ENCODE measurements around the gene OR10A6. TPM values are rescaled to one million over a fixed set of nuclear protein-coding genes. Genes with fewer than 3 reads are reported as not detected.

The OR10A6 gene
- total RNA-seq, 1 experiment from 2014 or later, result not detected

- intact Hi-C loops (cut with micrococcal nuclease), result no loop called here
- Mint-ChIP-seq H3K27ac (ENCODE audit: low read depth, unreplicated experiment) (peak overlapping the region; percentile 90), H3K9me3 (ENCODE audit: unreplicated experiment) (no peaks in the 10 kb centered on the region), H3K4me3 (ENCODE audit: unreplicated experiment) (no peak overlapping the region), H3K4me1 (ENCODE audit: insufficient read depth, unreplicated experiment) (peaks cover 29% of the 10 kb centered on the region), H3K36me3 (ENCODE audit: insufficient read depth, unreplicated experiment) (no peaks in the 10 kb centered on the region), H3K27me3 (ENCODE audit: insufficient read depth, unreplicated experiment) (no peaks in the 10 kb centered on the region)
- no peak for DNase-seq (ENCODE audit: unreplicated experiment)
- BruUV-seq (replicated peaks), result no TSS peak
- ChIA-PET POLR2A (interaction anchor here (1.3 to 2.8 kb wide), 2 partner anchors 11 to 80 kb away, joined by 7 to 9 read pairs; partner anchors contain the start of gene EIF3F), CTCF (interaction anchor here (3.3 to 9.7 kb wide), 3 partner anchors 11 to 78 kb away, joined by 14 to 98 read pairs (median 94); partner anchors contain the start of gene EIF3F)
- no peak for TF ChIP-seq CTCF (IDR thresholded peaks at IDR 0.05; ENCODE audit: unreplicated experiment)
Observed at GRCh38 chr11:7907121-7907520, 23.9 kb downstream of the OR10A6 start.

GRCh38 chr11:7906481-7906880, 24.6 kb downstream of the OR10A6 start:
- CTCF ChIA-PET, result interaction anchor here (0.6 to 9.7 kb wide), 5 partner anchors 10 to 1675 kb away, joined by 4 to 98 read pairs (median 14); partner anchors contain the start of gene EIF3F
- BruUV-seq (replicated peaks), result TSS peak; percentile 75
- H3K36me3 Mint-ChIP-seq (ENCODE audit: insufficient read depth, unreplicated experiment), result no peaks in the 10 kb centered on the region
- DNase-seq (ENCODE audit: unreplicated experiment), result no peak
- H3K27me3 Mint-ChIP-seq (ENCODE audit: insufficient read depth, unreplicated experiment), result no peaks in the 10 kb centered on the region
- intact Hi-C loops (cut with micrococcal nuclease), result no loop called here
- H3K4me3 Mint-ChIP-seq (ENCODE audit: unreplicated experiment), result peak overlapping the region; percentile 39
- peaks cover 29% of the 10 kb centered on the region for H3K4me1 Mint-ChIP-seq (ENCODE audit: insufficient read depth, unreplicated experiment)
- no peaks in the 10 kb centered on the region for H3K9me3 Mint-ChIP-seq (ENCODE audit: unreplicated experiment)
- TF ChIP-seq CTCF (IDR thresholded peaks at IDR 0.05; ENCODE audit: unreplicated experiment), result no peak
- POLR2A ChIA-PET, result interaction anchor here (1.3 to 2.8 kb wide), 3 partner anchors 11 to 80 kb away, joined by 3 to 9 read pairs (median 7); partner anchors contain the start of gene EIF3F
- H3K27ac Mint-ChIP-seq (ENCODE audit: low read depth, unreplicated experiment), result peak overlapping the region; percentile 90

- peaks cover 29% of the 10 kb centered on the region for H3K4me1 Mint-ChIP-seq (ENCODE audit: insufficient read depth, unreplicated experiment)
- TSS peak; percentile 31 for BruUV-seq (replicated peaks)
- no peaks in the 10 kb centered on the region for H3K27me3 Mint-ChIP-seq (ENCODE audit: insufficient read depth, unreplicated experiment)
- intact Hi-C loops (cut with micrococcal nuclease), result loop anchor here (1.0 kb wide), 1 partner anchor 81 kb away; the partner anchor contains the start of gene EIF3F
- ChIA-PET POLR2A (interaction anchor here (0.6 to 2.8 kb wide), 4 partner anchors 10 to 1639 kb away, joined by 3 to 9 read pairs (median 6); partner anchors contain the start of gene EIF3F), CTCF (interaction anchor here (0.6 to 9.7 kb wide), 7 partner anchors 10 to 1674 kb away, joined by 3 to 98 read pairs (median 5); partner anchors contain the start of gene EIF3F)
- no peak for TF ChIP-seq CTCF (IDR thresholded peaks at IDR 0.05; ENCODE audit: unreplicated experiment)
- H3K9me3 Mint-ChIP-seq (ENCODE audit: unreplicated experiment), result no peaks in the 10 kb centered on the region
- H3K4me3 Mint-ChIP-seq (ENCODE audit: unreplicated experiment), result peak overlapping the region; percentile 39
- H3K36me3 Mint-ChIP-seq (ENCODE audit: insufficient read depth, unreplicated experiment), result no peaks in the 10 kb centered on the region
- no peak for DNase-seq (ENCODE audit: unreplicated experiment)
- H3K27ac Mint-ChIP-seq (ENCODE audit: low read depth, unreplicated experiment), result peak overlapping the region; percentile 90
Observed at GRCh38 chr11:7905961-7906429, 25.1 kb downstream of the OR10A6 start.

- ChIA-PET CTCF (interaction anchor here (0.7 to 9.7 kb wide), 9 partner anchors 9 to 191 kb away, joined by 3 to 98 read pairs (median 3); partner anchors contain the start of gene EIF3F), POLR2A (interaction anchor here (0.6 to 2.8 kb wide), 3 partner anchors 32 to 1638 kb away, joined by 3 to 9 read pairs (median 4); partner anchors contain the start of gene EIF3F)
- no peaks in the 10 kb centered on the region for H3K27me3 Mint-ChIP-seq (ENCODE audit: insufficient read depth, unreplicated experiment)
- no peak overlapping the region for H3K4me3 Mint-ChIP-seq (ENCODE audit: unreplicated experiment)
- H3K9me3 Mint-ChIP-seq (ENCODE audit: unreplicated experiment), result no peaks in the 10 kb centered on the region
- no TSS peak for BruUV-seq (replicated peaks)
- H3K27ac Mint-ChIP-seq (ENCODE audit: low read depth, unreplicated experiment), result peak overlapping the region; percentile 90
- H3K4me1 Mint-ChIP-seq (ENCODE audit: insufficient read depth, unreplicated experiment), result peaks cover 29% of the 10 kb centered on the region
- TF ChIP-seq CTCF (IDR thresholded peaks at IDR 0.05; ENCODE audit: unreplicated experiment), result no peak
- intact Hi-C loops (cut with micrococcal nuclease), result loop anchor here (1.0 kb wide), 1 partner anchor 82 kb away; the partner anchor contains the start of gene EIF3F
- no peaks in the 10 kb centered on the region for H3K36me3 Mint-ChIP-seq (ENCODE audit: insufficient read depth, unreplicated experiment)
- no peak for DNase-seq (ENCODE audit: unreplicated experiment)
Observed at GRCh38 chr11:7905549-7905948, 25.5 kb downstream of the OR10A6 start.
